ENCODE results near the gene ASCC1. TPM values are rescaled to one million over a fixed set of nuclear protein-coding genes. Genes with fewer than 3 reads are reported as not detected.

Gene ASCC1
- total RNA-seq, 2 experiments from 2014 or later: 61.6 to 66.2 TPM

DNA sequence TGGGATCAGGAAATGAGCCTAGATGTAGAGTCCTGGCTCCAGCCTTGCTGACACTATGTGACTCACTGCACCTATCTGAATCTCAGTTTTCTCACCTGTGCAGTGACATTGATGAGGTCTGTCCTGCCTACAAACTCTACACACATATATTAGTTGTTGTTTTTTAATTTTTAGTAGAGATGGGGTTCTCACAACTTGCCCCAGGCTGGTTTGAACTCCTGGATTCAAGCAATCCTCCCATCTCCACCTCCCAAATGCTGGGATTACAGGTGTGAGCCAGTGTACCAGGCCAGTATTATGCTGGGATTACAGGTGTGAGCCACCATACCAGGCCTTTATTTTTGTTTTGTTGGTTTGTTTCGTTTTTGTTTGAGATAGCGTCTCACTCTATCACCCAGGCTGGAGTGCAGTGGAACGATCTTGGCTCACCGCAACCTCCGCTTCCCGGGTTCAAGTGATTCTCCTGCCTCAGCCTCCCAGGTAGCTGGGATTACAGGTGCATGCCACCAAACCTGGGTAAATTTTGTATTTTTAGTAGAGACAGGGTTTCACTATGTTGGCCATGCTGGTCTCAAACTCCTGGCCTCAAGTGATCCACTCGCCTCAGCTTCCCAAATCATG, 45.8 kb upstream of the ASCC1 start:
- Mint-ChIP-seq H3K27ac (peak overlapping the region; percentile 96), H3K27me3 (no peaks in the 10 kb centered on the region), H3K36me3 (ENCODE audit: low read depth) (no peaks in the 10 kb centered on the region), H3K9me3 (no peaks in the 10 kb centered on the region), H3K4me1 (ENCODE audit: low read depth) (peaks cover 44% of the 10 kb centered on the region), H3K4me3 (peak overlapping the region; percentile 79)
- ChIA-PET POLR2A (interaction anchor here (1.1 to 6.9 kb wide), 10 partner anchors 12 to 173 kb away, joined by 3 to 99 read pairs (median 20); partner anchors contain the start of genes DDIT4 and SPOCK2), CTCF (interaction anchor here (0.9 to 3.4 kb wide), 9 partner anchors 8 to 78 kb away, joined by 3 to 35 read pairs (median 6); partner anchors contain the start of gene DDIT4)
- DNase-seq: no peak
- TF ChIP-seq CTCF (IDR thresholded peaks at IDR 0.05): no peak
- intact Hi-C loops (cut with micrococcal nuclease): loop anchor here (5.0 kb wide), 1 partner anchor 35 kb away; no protein-coding TSS in a partner anchor
- ATAC-seq: peak; percentile 28

DNA sequence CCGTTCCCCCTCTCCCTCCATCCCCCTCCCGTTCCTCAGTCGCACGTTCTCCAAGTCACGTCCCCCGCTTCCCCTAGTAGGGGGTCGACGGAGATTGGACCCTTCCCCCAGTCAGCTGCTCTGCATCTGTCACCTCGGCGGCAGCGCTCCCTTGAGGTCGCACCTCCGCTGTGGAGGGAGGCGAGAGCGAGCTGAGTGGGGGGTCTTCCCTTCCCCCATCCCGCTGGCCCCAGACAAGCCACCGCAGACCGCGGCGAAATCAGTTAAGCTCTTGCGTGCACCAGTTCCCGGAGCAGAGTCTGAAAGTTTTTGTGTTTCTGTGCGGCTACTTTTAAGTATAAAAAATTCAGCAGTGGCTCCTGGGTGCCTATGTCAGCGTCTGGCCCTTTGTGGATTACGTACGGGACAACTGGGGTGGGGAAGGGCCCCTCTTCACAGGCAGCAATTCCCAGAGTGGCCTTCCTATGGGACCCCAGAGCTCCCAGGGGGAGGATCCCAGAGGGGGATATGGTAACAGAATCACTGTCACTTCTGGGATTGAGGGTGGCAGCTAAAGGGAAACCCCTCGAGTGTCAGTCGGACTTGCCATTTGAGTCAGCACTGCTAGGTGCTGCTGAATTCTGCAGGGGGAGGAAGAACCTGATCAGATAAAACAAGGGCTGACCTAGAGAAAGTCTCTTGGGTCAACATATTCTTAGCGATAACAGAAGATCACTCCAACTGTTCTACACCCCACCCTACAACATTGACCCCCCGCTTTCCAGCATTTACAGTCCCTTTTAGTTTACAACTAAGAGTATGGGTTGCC, 45.1 kb upstream of the ASCC1 start:
- Mint-ChIP-seq H3K27me3 (no peaks in the 10 kb centered on the region), H3K4me3 (peak overlapping the region; percentile 79), H3K4me1 (ENCODE audit: low read depth) (peaks cover 48% of the 10 kb centered on the region), H3K9me3 (no peaks in the 10 kb centered on the region), H3K36me3 (ENCODE audit: low read depth) (peaks cover 1% of the 10 kb centered on the region), H3K27ac (peak overlapping the region; percentile 96)
- POLR2A ChIA-PET: interaction anchor here (0.6 to 6.9 kb wide), 19 partner anchors 9 to 198 kb away, joined by 3 to 99 read pairs (median 6); partner anchors contain the start of genes ANAPC16, ASCC1, DDIT4 and SPOCK2
- intact Hi-C loops (cut with micrococcal nuclease): loop anchor here (5.0 kb wide), 1 partner anchor 36 kb away; no protein-coding TSS in a partner anchor
- TF ChIP-seq CTCF (IDR thresholded peaks at IDR 0.05): no peak
- DNase-seq: peak; percentile 90
- ATAC-seq: peak; percentile 46
- CTCF ChIA-PET: interaction anchor here (0.6 to 3.4 kb wide), 20 partner anchors 8 to 213 kb away, joined by 3 to 35 read pairs (median 4); partner anchors contain the start of gene DDIT4

GRCh38 chr10:72260239-72260975, 44.3 kb upstream of the ASCC1 start:
- Mint-ChIP-seq H3K27ac (peak overlapping the region; percentile 96), H3K9me3 (no peaks in the 10 kb centered on the region), H3K27me3 (no peaks in the 10 kb centered on the region), H3K36me3 (ENCODE audit: low read depth) (peaks cover 2% of the 10 kb centered on the region), H3K4me3 (peak overlapping the region; percentile 79), H3K4me1 (ENCODE audit: low read depth) (peaks cover 53% of the 10 kb centered on the region)
- CTCF ChIA-PET: interaction anchor here (0.7 to 3.4 kb wide), 19 partner anchors 13 to 212 kb away, joined by 3 to 35 read pairs (median 5); partner anchors contain the start of gene DDIT4
- DNase-seq (peak; percentile 96), ATAC-seq (peak; percentile 82)
- POLR2A ChIA-PET: interaction anchor here (0.6 to 6.9 kb wide), 18 partner anchors 9 to 172 kb away, joined by 3 to 99 read pairs (median 6); partner anchors contain the start of genes ANAPC16, ASCC1, DDIT4 and SPOCK2
- no peak for TF ChIP-seq CTCF (IDR thresholded peaks at IDR 0.05)
- intact Hi-C loops (cut with micrococcal nuclease): loop anchor here (5.0 kb wide), 1 partner anchor 37 kb away; no protein-coding TSS in a partner anchor

DNA sequence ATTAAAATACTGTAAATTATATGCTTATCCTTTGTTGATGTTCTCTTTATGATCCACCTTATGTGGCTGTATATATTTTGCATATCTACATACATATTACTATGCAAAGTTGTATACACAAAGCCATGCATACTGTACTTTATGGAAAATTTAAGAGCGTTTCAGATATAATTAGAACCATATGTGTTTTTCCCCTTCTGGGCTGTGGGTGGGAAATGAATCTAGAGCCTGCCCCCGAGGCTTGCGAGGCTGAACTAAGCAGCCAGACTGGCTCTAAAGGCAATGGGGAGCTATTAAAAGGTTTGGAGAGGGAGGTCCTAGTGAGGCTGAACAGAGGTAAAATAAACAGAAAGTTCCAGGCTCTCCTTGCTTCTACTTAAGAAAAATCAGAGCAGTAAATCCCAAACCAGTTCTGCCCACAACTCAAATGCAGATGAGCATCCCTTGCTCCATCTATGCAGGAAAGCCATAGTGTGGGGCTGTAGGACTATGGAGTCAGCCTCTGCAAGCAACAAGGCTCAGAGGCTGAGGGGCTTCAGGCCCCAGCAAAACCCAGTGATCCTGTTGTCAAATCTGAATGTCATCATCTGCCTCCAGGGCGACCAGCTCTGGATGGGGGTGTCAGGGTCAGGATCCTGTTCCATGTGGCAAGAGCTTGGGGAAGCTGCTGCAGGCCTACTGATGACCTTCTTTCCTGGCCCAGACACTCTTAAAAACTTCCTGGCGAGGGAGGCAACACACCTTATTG, 43.6 kb upstream of the ASCC1 start:
- H3K27me3 Mint-ChIP-seq: no peaks in the 10 kb centered on the region
- peak overlapping the region; percentile 79 for H3K4me3 Mint-ChIP-seq
- peaks cover 2% of the 10 kb centered on the region for H3K36me3 Mint-ChIP-seq (ENCODE audit: low read depth)
- CTCF ChIA-PET: interaction anchor here (0.8 to 3.4 kb wide), 15 partner anchors 13 to 211 kb away, joined by 3 to 35 read pairs (median 6); partner anchors contain the start of gene DDIT4
- peak overlapping the region; percentile 96 for H3K27ac Mint-ChIP-seq
- TF ChIP-seq CTCF (IDR thresholded peaks at IDR 0.05): no peak
- intact Hi-C loops (cut with micrococcal nuclease): loop anchor here (5.0 kb wide), 1 partner anchor 38 kb away; no protein-coding TSS in a partner anchor
- ATAC-seq: no peak
- H3K9me3 Mint-ChIP-seq: no peaks in the 10 kb centered on the region
- peaks cover 60% of the 10 kb centered on the region for H3K4me1 Mint-ChIP-seq (ENCODE audit: low read depth)
- DNase-seq: peak; percentile 63
- POLR2A ChIA-PET: interaction anchor here (0.6 to 6.9 kb wide), 14 partner anchors 9 to 89 kb away, joined by 3 to 99 read pairs (median 13); partner anchors contain the start of gene DDIT4

All from activated CD8-positive, alpha-beta T cell treated with anti-CD3 and anti-CD28 coated beads for 36 hours (primary cell).